Urothelium cell line (cell line): ENCODE measurements around the gene LLGL2.

Experiments used
- DNase-seq: peaks from one replicate; pipeline ENCODE4 v3.0.0; 2011; ENCODE audit warnings: low spot score, mixed read lengths
- FAIRE-seq: peaks from 2 replicates; lab custom pipeline; 2011; peaks lifted over from hg19 to GRCh38; lab: Jason Lieb, UNC

LLGL2 gene

GRCh38 chr17:75607086-75607485, 81.6 kb downstream of the LLGL2 start:
- DNase-seq (no peak), FAIRE-seq (no peak)

- no peak for FAIRE-seq
- DNase-seq, result peak; percentile 54
Observed at GRCh38 chr17:75610103-75610984, 84.8 kb downstream of the LLGL2 start.

GRCh38 chr17:75611851-75612429, 86.4 kb downstream of the LLGL2 start:
- FAIRE-seq (no peak), DNase-seq (no peak)

GRCh38 chr17:75612906-75613626, 87.6 kb downstream of the LLGL2 start:
- DNase-seq, result no peak
- FAIRE-seq, result no peak

- DNase-seq, result no peak
Observed at GRCh38 chr17:75614006-75614405, 88.5 kb downstream of the LLGL2 start.

GRCh38 chr17:75614556-75615270, 89.2 kb downstream of the LLGL2 start:
- FAIRE-seq (peak; percentile 53), DNase-seq (no peak)

More at GRCh38 chr17:75614006-75614405, 88.5 kb downstream of the LLGL2 start:
- FAIRE-seq, result no peak

GRCh38 chr17:75615301-75615700, 89.8 kb downstream of the LLGL2 start:
- DNase-seq, result no peak
- peak; percentile 53 for FAIRE-seq

GRCh38 chr17:75616521-75617122, 91.1 kb downstream of the LLGL2 start:
- FAIRE-seq, result peak; percentile 63

GRCh38 chr17:75617218-75617617, 91.7 kb downstream of the LLGL2 start:
- DNase-seq (no peak), FAIRE-seq (no peak)

More at GRCh38 chr17:75616521-75617122, 91.1 kb downstream of the LLGL2 start:
- DNase-seq, result no peak

GRCh38 chr17:75617675-75618074, 92.2 kb downstream of the LLGL2 start:
- no peak for DNase-seq
- no peak for FAIRE-seq

GRCh38 chr17:75619506-75620431, 94.3 kb downstream of the LLGL2 start:
- FAIRE-seq (peak; percentile 52), DNase-seq (peak; percentile 40)

- DNase-seq (no peak), FAIRE-seq (no peak)
Observed at GRCh38 chr17:75621489-75621888, 96.0 kb downstream of the LLGL2 start.

- FAIRE-seq (peak; percentile 5), DNase-seq (no peak)
Observed at GRCh38 chr17:75622076-75622475, 96.6 kb downstream of the LLGL2 start.

GRCh38 chr17:75622771-75623273, 97.3 kb downstream of the LLGL2 start:
- FAIRE-seq, result no peak
- no peak for DNase-seq

GRCh38 chr17:75623386-75623785, 97.9 kb downstream of the LLGL2 start:
- FAIRE-seq (no peak), DNase-seq (no peak)

- FAIRE-seq, result no peak
Observed at GRCh38 chr17:75624021-75624420, 98.5 kb downstream of the LLGL2 start.

More at GRCh38 chr17:75624021-75624420, 98.5 kb downstream of the LLGL2 start:
- DNase-seq, result no peak
